Measurements from ENCODE around the gene LRP6. TPM values are rescaled to one million over a fixed set of nuclear protein-coding genes. Genes with fewer than 3 reads are reported as not detected.

LRP6 gene
- total and polyA plus RNA-seq, 3 donors from 2014 or later = 11.5 to 42.6 (median 39.3) TPM

DNA sequence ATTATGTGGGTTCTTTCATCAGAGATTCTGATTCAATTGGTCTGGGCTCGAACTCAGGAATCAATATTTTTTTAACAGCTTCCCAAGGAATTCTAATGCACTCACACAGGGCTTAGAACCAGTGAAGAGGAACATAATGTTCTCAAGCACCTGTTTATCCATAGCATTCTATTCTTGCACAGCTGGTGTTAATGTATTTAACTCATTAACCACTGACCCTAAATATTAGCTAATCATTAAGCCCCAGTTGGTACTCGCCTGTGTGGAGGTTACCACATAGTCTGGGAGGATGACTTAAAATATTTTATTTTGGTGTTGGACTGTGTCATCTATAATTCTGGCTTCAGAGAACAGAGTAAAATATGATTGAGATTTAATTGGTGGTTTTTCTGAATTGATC, 45.3 kb downstream of the LRP6 start:
- H3K4me3 ChIP-seq = no peak overlapping the region
- H3K4me1 ChIP-seq = peaks cover 5% of the 10 kb centered on the region
- TF ChIP-seq POLR2A (IDR thresholded peaks at IDR 0.05) = no peak
- TF ChIP-seq, protein P1, sequence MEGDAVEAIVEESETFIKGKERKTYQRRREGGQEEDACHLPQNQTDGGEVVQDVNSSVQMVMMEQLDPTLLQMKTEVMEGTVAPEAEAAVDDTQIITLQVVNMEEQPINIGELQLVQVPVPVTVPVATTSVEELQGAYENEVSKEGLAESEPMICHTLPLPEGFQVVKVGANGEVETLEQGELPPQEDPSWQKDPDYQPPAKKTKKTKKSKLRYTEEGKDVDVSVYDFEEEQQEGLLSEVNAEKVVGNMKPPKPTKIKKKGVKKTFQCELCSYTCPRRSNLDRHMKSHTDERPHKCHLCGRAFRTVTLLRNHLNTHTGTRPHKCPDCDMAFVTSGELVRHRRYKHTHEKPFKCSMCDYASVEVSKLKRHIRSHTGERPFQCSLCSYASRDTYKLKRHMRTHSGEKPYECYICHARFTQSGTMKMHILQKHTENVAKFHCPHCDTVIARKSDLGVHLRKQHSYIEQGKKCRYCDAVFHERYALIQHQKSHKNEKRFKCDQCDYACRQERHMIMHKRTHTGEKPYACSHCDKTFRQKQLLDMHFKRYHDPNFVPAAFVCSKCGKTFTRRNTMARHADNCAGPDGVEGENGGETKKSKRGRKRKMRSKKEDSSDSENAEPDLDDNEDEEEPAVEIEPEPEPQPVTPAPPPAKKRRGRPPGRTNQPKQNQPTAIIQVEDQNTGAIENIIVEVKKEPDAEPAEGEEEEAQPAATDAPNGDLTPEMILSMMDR (IDR thresholded peaks at IDR 0.05) = no peak
- H3K27ac ChIP-seq = no peak overlapping the region
- no peak for DNase-seq
- intact Hi-C loops (cut with DNase I; ENCODE audit: low total_unique reads) = no loop called here
- H3K9me3 ChIP-seq = no peaks in the 10 kb centered on the region
- 67 to 79% methylated on average over 2 of the region's 2 CpGs for WGBS, 2 donors
- no peaks in the 10 kb centered on the region for H3K27me3 ChIP-seq
- H3K36me3 ChIP-seq (ENCODE audit: low read depth, missing control alignments) = no peaks in the 10 kb centered on the region

DNA sequence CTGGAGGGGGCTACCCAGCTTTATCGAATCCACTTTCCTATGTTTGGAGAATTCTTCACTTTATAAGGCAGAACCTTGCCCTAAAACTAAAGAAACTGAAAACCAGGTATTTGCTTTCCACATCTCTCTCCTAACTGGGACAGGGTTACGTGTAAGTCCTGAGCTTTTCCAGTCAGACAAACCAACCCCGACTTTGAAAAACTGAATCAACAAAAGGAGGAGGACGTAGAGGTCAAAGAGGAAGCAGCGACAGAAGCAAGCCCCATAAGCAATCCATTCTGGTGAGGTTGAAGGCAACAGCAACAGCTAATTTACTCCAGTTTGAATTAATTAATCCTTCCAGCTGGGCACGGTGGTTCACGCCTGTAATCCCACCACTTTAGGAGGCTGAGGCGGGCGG, 47.2 kb downstream of the LRP6 start:
- intact Hi-C loops (cut with DNase I; ENCODE audit: low total_unique reads) = no loop called here
- Histone ChIP-seq H3K4me3 (no peak overlapping the region), H3K27me3 (no peaks in the 10 kb centered on the region), H3K4me1 (peaks cover 8% of the 10 kb centered on the region), H3K36me3 (ENCODE audit: low read depth, missing control alignments) (no peaks in the 10 kb centered on the region), H3K9me3 (no peaks in the 10 kb centered on the region), H3K27ac (no peak overlapping the region)
- no peak for TF ChIP-seq POLR2A (IDR thresholded peaks at IDR 0.05)
- TF ChIP-seq, protein P1 (IDR thresholded peaks at IDR 0.05) = no peak
- 95 to 96% methylated on average over 9 of the region's 9 CpGs for WGBS, 2 donors
- DNase-seq = no peak

DNA sequence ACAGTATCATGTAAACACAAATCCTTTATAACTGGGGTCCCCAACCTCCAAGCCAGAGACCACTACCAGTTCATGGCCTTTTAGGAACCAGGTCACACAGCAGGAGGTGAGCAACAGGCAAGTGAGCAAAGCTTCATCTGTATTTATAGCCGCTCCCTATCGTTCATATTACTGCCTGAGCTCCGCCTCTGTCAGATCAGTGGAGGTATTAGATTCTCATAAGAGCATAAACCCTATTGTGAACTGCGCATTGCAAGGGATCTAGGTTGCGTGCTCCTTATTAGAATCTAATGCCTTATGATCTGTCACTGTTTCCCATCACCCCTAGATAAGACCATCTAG, 49.9 kb downstream of the LRP6 start:
- no peak for DNase-seq
- H3K4me1 ChIP-seq = peaks cover 8% of the 10 kb centered on the region
- intact Hi-C loops (cut with DNase I; ENCODE audit: low total_unique reads) = no loop called here
- TF ChIP-seq, protein P1 (IDR thresholded peaks at IDR 0.05) = no peak
- TF ChIP-seq POLR2A (IDR thresholded peaks at IDR 0.05) = no peak
- H3K4me3 ChIP-seq = no peak overlapping the region
- H3K27ac ChIP-seq = no peak overlapping the region
- H3K27me3 ChIP-seq = no peaks in the 10 kb centered on the region
- WGBS, 2 donors = 89 to 90% methylated on average over 5 of the region's 5 CpGs
- H3K9me3 ChIP-seq = no peaks in the 10 kb centered on the region
- no peaks in the 10 kb centered on the region for H3K36me3 ChIP-seq (ENCODE audit: low read depth, missing control alignments)

DNA sequence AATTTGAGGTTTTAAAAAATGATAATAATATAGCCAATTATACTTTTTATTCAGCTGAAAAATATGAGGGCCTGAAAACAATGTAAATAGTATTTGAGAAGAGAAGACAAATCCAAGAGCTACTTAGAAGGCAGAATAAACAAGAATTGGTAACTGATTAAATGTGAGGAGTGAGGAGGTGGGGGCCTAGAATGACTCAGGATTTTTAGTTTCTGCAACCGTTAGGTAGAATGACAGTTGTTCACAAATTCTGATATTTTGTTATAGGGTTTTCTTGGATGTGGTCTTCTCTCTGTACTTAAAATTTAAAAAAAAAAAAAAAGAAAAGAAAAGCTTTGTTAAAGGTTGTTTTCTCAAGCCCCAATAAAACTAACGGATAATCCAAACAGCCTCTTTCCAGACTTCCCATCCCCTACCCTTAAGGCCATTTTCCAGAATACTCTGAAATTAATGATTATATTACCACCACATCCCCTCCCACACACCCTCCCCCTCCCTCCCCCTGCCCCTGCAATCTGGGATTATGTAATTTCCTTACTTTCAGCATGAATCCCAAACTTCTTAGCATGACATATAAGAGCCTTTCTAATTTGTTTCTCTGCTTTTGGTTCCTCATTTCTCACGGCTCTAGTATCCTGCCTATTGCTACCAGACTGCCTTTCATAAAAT, 50.4 kb downstream of the LRP6 start:
- DNase-seq = no peak
- Histone ChIP-seq H3K9me3 (no peaks in the 10 kb centered on the region), H3K27ac (no peak overlapping the region), H3K4me3 (no peak overlapping the region), H3K27me3 (no peaks in the 10 kb centered on the region), H3K36me3 (ENCODE audit: low read depth, missing control alignments) (no peaks in the 10 kb centered on the region), H3K4me1 (peaks cover 8% of the 10 kb centered on the region)
- WGBS, 2 donors = 57 to 73% methylated on average over 3 of the region's 3 CpGs
- intact Hi-C loops (cut with DNase I; ENCODE audit: low total_unique reads) = no loop called here
- TF ChIP-seq POLR2A (IDR thresholded peaks at IDR 0.05) = no peak
- TF ChIP-seq, protein P1 (IDR thresholded peaks at IDR 0.05) = no peak

DNA sequence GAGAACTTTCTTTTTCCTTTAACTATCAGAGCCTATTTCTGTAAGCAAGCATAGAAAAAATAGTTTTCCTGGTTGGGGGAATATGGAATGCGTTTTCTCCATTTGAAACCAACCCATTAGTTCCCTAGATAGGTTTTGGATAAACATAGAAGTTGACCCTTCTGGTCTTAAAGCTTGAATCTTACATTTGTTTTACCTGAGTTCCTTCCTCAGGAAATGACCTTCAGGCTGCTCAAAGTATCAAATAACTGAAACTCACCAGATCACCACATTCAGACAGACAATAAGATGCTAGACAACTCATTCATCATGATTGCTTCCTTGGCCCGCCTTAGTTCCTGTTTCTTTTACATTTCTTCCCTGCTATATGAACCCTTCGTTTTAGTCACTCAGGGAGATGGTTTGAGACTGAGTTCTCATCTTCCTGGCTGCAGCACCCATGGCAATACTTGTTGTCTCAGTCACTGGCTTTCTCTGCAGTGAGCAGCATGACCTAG, 52.2 kb downstream of the LRP6 start:
- TF ChIP-seq POLR2A (IDR thresholded peaks at IDR 0.05) = no peak
- TF ChIP-seq, protein P1 (IDR thresholded peaks at IDR 0.05) = no peak
- no peak overlapping the region for H3K27ac ChIP-seq
- H3K27me3 ChIP-seq = no peaks in the 10 kb centered on the region
- 31 to 45% methylated on average over 3 of the region's 3 CpGs for WGBS, 2 donors
- H3K9me3 ChIP-seq = no peaks in the 10 kb centered on the region
- intact Hi-C loops (cut with DNase I; ENCODE audit: low total_unique reads) = no loop called here
- no peak for DNase-seq
- H3K4me3 ChIP-seq = no peak overlapping the region
- peaks cover 8% of the 10 kb centered on the region for H3K4me1 ChIP-seq
- H3K36me3 ChIP-seq (ENCODE audit: low read depth, missing control alignments) = no peaks in the 10 kb centered on the region
